ENCODE results near the gene PROK2.

Gene PROK2

DNA sequence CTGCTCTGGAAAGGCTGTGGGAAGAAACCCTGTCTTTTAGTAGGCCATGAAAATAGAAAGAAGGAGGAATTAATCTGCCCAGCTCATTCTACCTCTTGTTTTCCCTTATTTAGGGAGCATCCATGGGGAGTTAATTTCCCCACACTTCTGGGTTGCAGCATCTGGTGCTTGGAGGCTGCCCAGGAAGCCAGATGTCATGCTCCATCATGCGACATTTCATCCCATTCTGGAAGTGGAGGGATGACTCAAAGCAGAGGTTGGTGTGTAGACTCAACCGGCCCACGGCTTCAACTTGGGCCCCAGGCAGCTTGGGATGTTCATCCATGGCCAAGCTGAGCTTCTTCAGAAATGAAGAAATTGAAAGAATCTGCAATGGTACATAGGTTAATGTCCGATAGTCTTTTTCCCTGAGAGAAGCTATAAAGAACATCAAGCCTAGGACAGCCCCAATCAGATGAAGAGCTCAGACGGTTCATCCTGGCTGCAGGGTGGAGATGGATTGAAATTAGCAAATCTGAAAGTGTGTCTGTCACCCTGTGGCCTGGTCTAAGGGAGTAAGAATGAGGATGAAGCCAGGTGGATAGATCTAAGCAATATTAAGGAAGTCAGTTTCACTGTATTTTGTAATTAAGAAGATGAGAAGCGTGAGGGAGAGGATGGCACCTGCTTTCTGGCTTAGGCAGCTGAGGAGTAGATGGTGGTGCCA is 24.5 kb upstream of the PROK2 start:
- no peaks in the 10 kb centered on the region for H3K36me3 ChIP-seq (ENCODE audit: control insufficient read depth in 1 of 2, insufficient read depth in 2 of 2, low read length in 2 of 2)
- no peak overlapping the region for H3K27ac ChIP-seq (ENCODE audit: low read depth, low read length)
- H3K9me3 ChIP-seq (ENCODE audit: control insufficient read depth in 1 of 2, low read length in 2 of 2) = no peaks in the 10 kb centered on the region
- no peak overlapping the region for H3K9ac ChIP-seq (ENCODE audit: low read depth in 1 of 2, low read length in 2 of 2)
- no peak overlapping the region for H3K4me3 ChIP-seq (ENCODE audit: low read depth in 1 of 2, low read length in 2 of 2)
- H3K4me1 ChIP-seq (ENCODE audit: control insufficient read depth in 1 of 2, insufficient read depth in 2 of 2, low read length in 2 of 2) = no peaks in the 10 kb centered on the region
- H3K27me3 ChIP-seq (ENCODE audit: control insufficient read depth in 1 of 2, insufficient read depth in 2 of 2, low read length in 2 of 2) = peaks cover 3 to 8% of the 10 kb centered on the region in 2 donors

DNA sequence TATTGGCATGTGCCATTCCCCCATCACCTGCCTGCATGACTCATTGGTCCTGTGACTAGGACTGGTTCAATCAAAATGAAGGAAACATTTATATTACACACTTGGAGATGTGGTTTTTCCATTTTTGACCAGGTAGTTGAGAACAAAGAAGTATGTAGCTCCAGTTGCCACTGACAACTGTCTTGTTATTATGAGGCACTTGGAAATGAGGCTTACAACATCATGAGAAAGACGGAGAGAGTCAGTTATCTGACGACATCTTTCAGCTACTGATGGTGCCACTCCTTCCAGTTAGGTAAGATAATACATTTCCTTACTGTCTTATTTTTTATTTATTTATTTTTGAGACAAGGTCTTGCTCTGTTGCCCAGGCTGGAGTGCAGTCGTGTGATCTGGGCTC is 21.8 kb upstream of the PROK2 start:
- Histone ChIP-seq H3K9ac (ENCODE audit: low read depth in 1 of 2, low read length in 2 of 2) (no peak overlapping the region), H3K4me1 (ENCODE audit: control insufficient read depth in 1 of 2, insufficient read depth in 2 of 2, low read length in 2 of 2) (no peaks in the 10 kb centered on the region), H3K4me3 (ENCODE audit: low read depth in 1 of 2, low read length in 2 of 2) (no peak overlapping the region), H3K27ac (ENCODE audit: low read depth, low read length) (no peak overlapping the region), H3K27me3 (ENCODE audit: control insufficient read depth in 1 of 2, insufficient read depth in 2 of 2, low read length in 2 of 2) (peaks cover 3 to 8% of the 10 kb centered on the region in 2 donors), H3K36me3 (ENCODE audit: control insufficient read depth in 1 of 2, insufficient read depth in 2 of 2, low read length in 2 of 2) (no peaks in the 10 kb centered on the region), H3K9me3 (ENCODE audit: control insufficient read depth in 1 of 2, low read length in 2 of 2) (no peaks in the 10 kb centered on the region)

GRCh38 chr3:71805691-71806090 is 20.7 kb upstream of the PROK2 start:
- H3K27ac ChIP-seq (ENCODE audit: low read depth, low read length) = no peak overlapping the region
- H3K4me3 ChIP-seq (ENCODE audit: low read depth in 1 of 2, low read length in 2 of 2) = no peak overlapping the region

DNA sequence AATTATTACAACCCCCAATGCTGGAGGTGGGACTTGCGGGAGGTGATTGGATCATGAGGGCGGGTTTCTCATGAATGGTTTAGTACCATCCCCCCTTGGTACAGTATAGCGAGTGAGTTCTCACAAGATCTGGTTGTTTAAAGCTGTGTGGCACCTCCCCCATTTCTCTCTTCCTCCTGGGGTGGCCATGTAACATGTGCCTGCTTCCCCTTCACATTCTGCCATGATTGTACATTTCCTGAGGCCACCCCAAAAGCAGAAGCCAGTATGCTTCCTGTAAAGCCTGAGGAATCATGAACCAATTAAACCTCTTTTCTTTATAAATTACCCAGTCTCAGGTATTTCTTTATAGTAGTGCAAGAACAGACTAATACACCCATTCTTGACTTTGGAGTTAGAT is 20.3 kb upstream of the PROK2 start:
- no peak overlapping the region for H3K27ac ChIP-seq (ENCODE audit: low read depth, low read length)
- peaks cover 7 to 8% of the 10 kb centered on the region in 2 donors for H3K27me3 ChIP-seq (ENCODE audit: control insufficient read depth in 1 of 2, insufficient read depth in 2 of 2, low read length in 2 of 2)
- H3K4me3 ChIP-seq (ENCODE audit: low read depth in 1 of 2, low read length in 2 of 2) = no peak overlapping the region
- H3K9ac ChIP-seq (ENCODE audit: low read depth in 1 of 2, low read length in 2 of 2) = no peak overlapping the region
- H3K36me3 ChIP-seq (ENCODE audit: control insufficient read depth in 1 of 2, insufficient read depth in 2 of 2, low read length in 2 of 2) = no peaks in the 10 kb centered on the region
- no peaks in the 10 kb centered on the region for H3K4me1 ChIP-seq (ENCODE audit: control insufficient read depth in 1 of 2, insufficient read depth in 2 of 2, low read length in 2 of 2)
- H3K9me3 ChIP-seq (ENCODE audit: control insufficient read depth in 1 of 2, low read length in 2 of 2) = no peaks in the 10 kb centered on the region

More at GRCh38 chr3:71805691-71806090, 20.7 kb upstream of the PROK2 start:
- Histone ChIP-seq H3K4me1 (ENCODE audit: control insufficient read depth in 1 of 2, insufficient read depth in 2 of 2, low read length in 2 of 2) (no peaks in the 10 kb centered on the region), H3K27me3 (ENCODE audit: control insufficient read depth in 1 of 2, insufficient read depth in 2 of 2, low read length in 2 of 2) (peaks cover 7 to 8% of the 10 kb centered on the region in 2 donors), H3K9ac (ENCODE audit: low read depth in 1 of 2, low read length in 2 of 2) (no peak overlapping the region), H3K9me3 (ENCODE audit: control insufficient read depth in 1 of 2, low read length in 2 of 2) (no peaks in the 10 kb centered on the region), H3K36me3 (ENCODE audit: control insufficient read depth in 1 of 2, insufficient read depth in 2 of 2, low read length in 2 of 2) (no peaks in the 10 kb centered on the region)

- no peak overlapping the region for H3K9ac ChIP-seq (ENCODE audit: low read depth in 1 of 2, low read length in 2 of 2)
Observed at GRCh38 chr3:71803248-71803647, 18.3 kb upstream of the PROK2 start.

DNA sequence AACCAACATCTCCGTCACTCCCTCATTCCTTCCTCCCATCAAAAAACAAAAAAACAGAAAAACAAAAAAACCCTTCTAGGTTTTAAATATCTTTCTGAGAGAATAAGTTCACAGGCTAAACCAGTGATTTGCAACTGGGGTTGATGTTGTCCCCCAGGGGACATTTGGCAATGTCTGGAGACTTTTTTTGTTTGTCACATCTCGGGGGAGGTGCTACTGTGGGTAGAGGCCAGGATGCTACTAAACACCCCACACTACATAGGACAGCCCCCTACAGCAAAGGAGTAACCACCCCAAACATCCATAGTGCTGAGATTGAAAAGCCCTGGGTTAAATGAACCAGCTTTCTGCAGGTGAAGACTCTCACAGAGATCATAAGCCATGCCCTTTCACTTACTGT is 17.0 kb upstream of the PROK2 start:
- no peaks in the 10 kb centered on the region for H3K9me3 ChIP-seq (ENCODE audit: control insufficient read depth in 1 of 2, low read length in 2 of 2)
- H3K4me1 ChIP-seq (ENCODE audit: control insufficient read depth in 1 of 2, insufficient read depth in 2 of 2, low read length in 2 of 2) = no peaks in the 10 kb centered on the region
- H3K27me3 ChIP-seq (ENCODE audit: control insufficient read depth in 1 of 2, insufficient read depth in 2 of 2, low read length in 2 of 2) = peaks cover 6 to 10% of the 10 kb centered on the region in 2 donors
- H3K4me3 ChIP-seq (ENCODE audit: low read depth in 1 of 2, low read length in 2 of 2) = no peak overlapping the region
- no peak overlapping the region for H3K27ac ChIP-seq (ENCODE audit: low read depth, low read length)
- H3K36me3 ChIP-seq (ENCODE audit: control insufficient read depth in 1 of 2, insufficient read depth in 2 of 2, low read length in 2 of 2) = no peaks in the 10 kb centered on the region
- no peak overlapping the region for H3K9ac ChIP-seq (ENCODE audit: low read depth in 1 of 2, low read length in 2 of 2)

More at GRCh38 chr3:71803248-71803647, 18.3 kb upstream of the PROK2 start:
- Histone ChIP-seq H3K27me3 (ENCODE audit: control insufficient read depth in 1 of 2, insufficient read depth in 2 of 2, low read length in 2 of 2) (peaks cover 6 to 10% of the 10 kb centered on the region in 2 donors), H3K4me3 (ENCODE audit: low read depth in 1 of 2, low read length in 2 of 2) (no peak overlapping the region), H3K36me3 (ENCODE audit: control insufficient read depth in 1 of 2, insufficient read depth in 2 of 2, low read length in 2 of 2) (no peaks in the 10 kb centered on the region), H3K9me3 (ENCODE audit: control insufficient read depth in 1 of 2, low read length in 2 of 2) (no peaks in the 10 kb centered on the region), H3K4me1 (ENCODE audit: control insufficient read depth in 1 of 2, insufficient read depth in 2 of 2, low read length in 2 of 2) (no peaks in the 10 kb centered on the region), H3K27ac (ENCODE audit: low read depth, low read length) (no peak overlapping the region)

GRCh38 chr3:71800023-71800422 is 15.1 kb upstream of the PROK2 start:
- H3K9ac ChIP-seq (ENCODE audit: low read depth in 1 of 2, low read length in 2 of 2) = no peak overlapping the region
- no peak overlapping the region for H3K27ac ChIP-seq (ENCODE audit: low read depth, low read length)
- H3K27me3 ChIP-seq (ENCODE audit: control insufficient read depth in 1 of 2, insufficient read depth in 2 of 2, low read length in 2 of 2) = peaks cover 6 to 10% of the 10 kb centered on the region in 2 donors
- no peaks in the 10 kb centered on the region for H3K9me3 ChIP-seq (ENCODE audit: control insufficient read depth in 1 of 2, low read length in 2 of 2)
- H3K36me3 ChIP-seq (ENCODE audit: control insufficient read depth in 1 of 2, insufficient read depth in 2 of 2, low read length in 2 of 2) = no peaks in the 10 kb centered on the region
- H3K4me3 ChIP-seq (ENCODE audit: low read depth in 1 of 2, low read length in 2 of 2) = no peak overlapping the region
- no peaks in the 10 kb centered on the region for H3K4me1 ChIP-seq (ENCODE audit: control insufficient read depth in 1 of 2, insufficient read depth in 2 of 2, low read length in 2 of 2)

DNA sequence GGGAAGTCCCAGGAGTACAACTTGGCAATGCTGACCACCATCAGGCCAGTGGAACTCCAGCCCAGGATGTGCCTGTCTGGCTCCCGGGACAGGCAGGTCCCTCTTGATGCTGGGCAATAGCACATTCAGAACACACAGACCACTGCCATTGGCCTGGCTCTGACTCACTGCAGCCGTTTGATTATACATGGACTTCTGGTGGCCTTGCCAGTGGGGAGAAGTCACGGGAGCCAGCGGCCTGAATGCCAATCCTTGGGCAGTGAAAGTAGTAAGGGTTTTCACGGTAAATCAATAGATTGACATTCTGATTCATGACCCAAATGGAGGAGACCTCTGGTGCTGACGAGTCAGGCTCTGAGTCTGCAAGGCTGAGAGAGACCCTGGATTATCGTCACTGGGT is 12.5 kb upstream of the PROK2 start:
- H3K4me1 ChIP-seq (ENCODE audit: control insufficient read depth in 1 of 2, insufficient read depth in 2 of 2, low read length in 2 of 2) = no peaks in the 10 kb centered on the region
- H3K36me3 ChIP-seq (ENCODE audit: control insufficient read depth in 1 of 2, insufficient read depth in 2 of 2, low read length in 2 of 2) = no peaks in the 10 kb centered on the region
- no peak overlapping the region for H3K27ac ChIP-seq (ENCODE audit: low read depth, low read length)
- peaks cover 6 to 10% of the 10 kb centered on the region in 2 donors for H3K27me3 ChIP-seq (ENCODE audit: control insufficient read depth in 1 of 2, insufficient read depth in 2 of 2, low read length in 2 of 2)
- H3K4me3 ChIP-seq (ENCODE audit: low read depth in 1 of 2, low read length in 2 of 2) = no peak overlapping the region
- no peaks in the 10 kb centered on the region for H3K9me3 ChIP-seq (ENCODE audit: control insufficient read depth in 1 of 2, low read length in 2 of 2)
- H3K9ac ChIP-seq (ENCODE audit: low read depth in 1 of 2, low read length in 2 of 2) = no peak overlapping the region

GRCh38 chr3:71796290-71796689 is 11.3 kb upstream of the PROK2 start:
- Histone ChIP-seq H3K36me3 (ENCODE audit: control insufficient read depth in 1 of 2, insufficient read depth in 2 of 2, low read length in 2 of 2) (no peaks in the 10 kb centered on the region), H3K9ac (ENCODE audit: low read depth in 1 of 2, low read length in 2 of 2) (no peak overlapping the region), H3K27ac (ENCODE audit: low read depth, low read length) (no peak overlapping the region), H3K27me3 (ENCODE audit: control insufficient read depth in 1 of 2, insufficient read depth in 2 of 2, low read length in 2 of 2) (peaks cover 6 to 10% of the 10 kb centered on the region in 2 donors), H3K9me3 (ENCODE audit: control insufficient read depth in 1 of 2, low read length in 2 of 2) (no peaks in the 10 kb centered on the region), H3K4me3 (ENCODE audit: low read depth in 1 of 2, low read length in 2 of 2) (no peak overlapping the region), H3K4me1 (ENCODE audit: control insufficient read depth in 1 of 2, insufficient read depth in 2 of 2, low read length in 2 of 2) (no peaks in the 10 kb centered on the region)

DNA sequence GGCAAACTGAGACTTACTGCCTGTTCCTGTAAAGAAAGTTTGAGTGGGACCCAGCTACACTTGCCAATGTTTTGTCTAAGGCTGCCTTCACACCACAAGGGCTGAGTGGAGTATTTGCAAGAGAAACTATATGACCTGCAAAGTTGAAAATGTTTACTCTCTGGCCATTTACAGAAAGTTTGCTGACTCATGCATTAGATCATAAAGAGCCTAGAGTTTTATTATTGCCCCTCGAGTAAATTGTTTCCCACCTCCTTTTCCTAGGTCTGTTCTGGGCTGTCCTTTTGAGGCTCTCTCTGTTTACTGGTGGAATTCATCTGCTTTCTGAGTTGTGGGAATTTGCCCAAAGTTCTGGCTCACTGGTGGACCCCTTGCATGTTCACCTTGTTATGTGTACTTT is 6.7 kb upstream of the PROK2 start:
- no peak overlapping the region for H3K4me3 ChIP-seq (ENCODE audit: low read depth in 1 of 2, low read length in 2 of 2)
- H3K9me3 ChIP-seq (ENCODE audit: control insufficient read depth in 1 of 2, low read length in 2 of 2) = no peaks in the 10 kb centered on the region
- no peaks in the 10 kb centered on the region for H3K4me1 ChIP-seq (ENCODE audit: control insufficient read depth in 1 of 2, insufficient read depth in 2 of 2, low read length in 2 of 2)
- H3K9ac ChIP-seq (ENCODE audit: low read depth in 1 of 2, low read length in 2 of 2) = no peak overlapping the region
- H3K27ac ChIP-seq (ENCODE audit: low read depth, low read length) = no peak overlapping the region
- H3K27me3 ChIP-seq (ENCODE audit: control insufficient read depth in 1 of 2, insufficient read depth in 2 of 2, low read length in 2 of 2) = peaks cover 3 to 8% of the 10 kb centered on the region in 2 donors
- no peaks in the 10 kb centered on the region for H3K36me3 ChIP-seq (ENCODE audit: control insufficient read depth in 1 of 2, insufficient read depth in 2 of 2, low read length in 2 of 2)

Data from duodenal mucosa (tissue), 2 donors.